Kidney (tissue), 14 donors: Measurements from ENCODE around the gene HOMER3. TPM values are rescaled to one million over a fixed set of nuclear protein-coding genes. Genes with fewer than 3 reads are reported as not detected.

Source experiments
- DNase-seq, 5 donors: peaks; one replicate each; pipeline ENCODE4 v3.0.0-alpha.2; 2013 to 2020
- FAIRE-seq: peaks from 2 replicates; lab custom pipeline; 2012; peaks lifted over from hg19 to GRCh38; lab: Jason Lieb, UNC
- H3K27ac ChIP-seq, 2 donors: one replicate each; pipeline ENCODE4 v1.7.0; 2013; ENCODE audit warnings: low read depth in 2 of 2, low read length in 2 of 2, inconsistent platforms in 1 of 2
- H3K27me3 ChIP-seq: one replicate; pipeline ENCODE4 v1.7.1; 2013; ENCODE audit warnings: low read length, inconsistent platforms; ENCODE audit not compliant: control insufficient read depth, insufficient read depth
- H3K36me3 ChIP-seq, 3 donors: one replicate each; pipeline versions ENCODE4 v1.7.0 to v1.7.1; 2013; ENCODE audit warnings: low read length in 3 of 3, control low read depth in 1 of 3, inconsistent platforms in 1 of 3; ENCODE audit not compliant: insufficient read depth in 3 of 3, control insufficient read depth in 2 of 3
- H3K4me1 ChIP-seq, 3 donors: one replicate each; pipeline versions ENCODE4 v1.7.0 to v1.7.1; 2013; ENCODE audit warnings: low read length in 3 of 3, inconsistent platforms in 1 of 3, low read depth in 1 of 3; ENCODE audit not compliant: control insufficient read depth in 2 of 3, insufficient read depth in 2 of 3
- H3K4me3 ChIP-seq, 3 donors: one replicate each; pipeline versions ENCODE4 v1.7.0 to v1.8.1; 2013; ENCODE audit warnings: low read length in 3 of 3, control low read depth in 1 of 3, inconsistent platforms in 1 of 3
- H3K9ac ChIP-seq, 3 donors: one replicate each; pipeline versions ENCODE4 v1.7.0 to v1.7.1; 2013; ENCODE audit warnings: low read length in 3 of 3, control low read depth in 1 of 3, inconsistent platforms in 1 of 3
- H3K9me3 ChIP-seq, 3 donors: one replicate each; pipeline versions ENCODE4 v1.7.0 to v1.7.1; 2013; ENCODE audit warnings: low read length in 3 of 3, control low read depth in 1 of 3, inconsistent platforms in 1 of 3; ENCODE audit not compliant: control insufficient read depth in 2 of 3, insufficient read depth in 1 of 3
- intact Hi-C: fragments of 100-400 bp; cut with DNase I; formaldehyde crosslinking; loops from one replicate; pipeline ENCODE4 v1.11.1; 2022
- polyA plus RNA-seq: library from polyadenylated mRNA; stranded (reverse); fragments of 350-450 nt; fragmentation: Illumina TruSeq; extraction: RNeasy Lipid Tissue Mini Kit (QIAGEN cat#74804); gene quantifications from one replicate; pipeline ENCODE4 v1.2.3, GENCODE V29; 2014; ENCODE audit warnings: low read depth, low replicate concordance; ENCODE audit not compliant: insufficient read depth
- total RNA-seq: library from RNA; stranded (reverse); fragmentation: NEBNext Ultra II Directional; extraction: Animal tissue kit (Norgen Biotek cat#: 25700); gene quantifications from one replicate; pipeline ENCODE4 v1.2.1, GENCODE V29; 2021
- TF ChIP-seq, protein P1 (sequence below): IDR thresholded peaks from 3 replicates; pipeline ENCODE4 v1.5.1; 2012; ENCODE audit warnings: mild to moderate bottlenecking, moderate library complexity, borderline replicate concordance; ENCODE audit not compliant: insufficient read depth; ENCODE audit errors: extremely low read depth
- donor health status: control.
- donor health status: control.
- donor health status: control.
- donor health status: control.
- donor health status: control.
- donor health status: DM: yes; HTN: yes; CAD: no.
- donor health status: Normal renal cell carcinoma (clear cell type).

Gene HOMER3
- total and polyA plus RNA-seq, 2 donors from 2014 or later: 34.3 to 53.1 TPM

DNA sequence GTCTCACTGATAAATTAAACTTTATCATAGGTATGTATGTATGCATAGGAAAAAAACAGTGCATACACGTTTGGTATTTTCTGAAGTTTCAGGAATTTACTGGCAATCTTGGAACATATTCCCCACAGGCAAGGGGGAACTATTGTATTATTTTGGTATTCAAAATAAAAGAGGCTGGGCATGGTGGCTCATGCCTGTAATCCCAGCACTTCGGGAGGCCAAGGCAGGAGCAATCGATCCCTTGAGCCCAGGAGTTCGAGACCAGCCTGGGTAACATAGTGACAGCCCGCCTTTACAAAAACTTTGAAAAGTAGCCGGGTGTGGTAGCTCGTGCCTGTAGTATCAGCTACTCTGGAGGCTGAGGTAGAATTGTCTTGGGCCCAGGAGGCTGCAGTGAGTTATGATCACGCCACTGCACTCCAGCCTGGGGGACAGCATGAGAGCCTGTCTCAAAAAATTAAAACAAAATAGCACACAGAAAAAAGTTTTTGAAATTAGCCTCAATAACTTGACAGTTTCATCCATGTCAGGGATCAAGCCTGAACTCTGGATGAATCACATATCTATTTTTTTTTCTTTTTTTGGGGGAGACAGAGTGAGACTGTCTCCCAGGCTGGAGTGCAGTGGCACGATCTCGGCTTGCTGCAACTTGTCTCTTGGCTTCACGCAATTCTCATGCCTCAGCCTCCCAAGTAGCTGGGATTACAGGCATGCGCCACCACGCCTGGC lies 29.1 kb upstream of the HOMER3 start:
- Histone ChIP-seq H3K27ac (peak overlapping the region in 1 of 2 donors; percentile 79), H3K27me3 (no peaks in the 10 kb centered on the region), H3K36me3 (no peaks in the 10 kb centered on the region), H3K9me3 (no peaks in the 10 kb centered on the region), H3K4me3 (no peak overlapping the region), H3K9ac (no peak overlapping the region), H3K4me1 (peaks cover 0 to 8% (median 5%) of the 10 kb centered on the region in 3 donors)
- DNase-seq (no peak), FAIRE-seq (no peak)
- intact Hi-C loops: no loop called here
- TF ChIP-seq, protein P1, sequence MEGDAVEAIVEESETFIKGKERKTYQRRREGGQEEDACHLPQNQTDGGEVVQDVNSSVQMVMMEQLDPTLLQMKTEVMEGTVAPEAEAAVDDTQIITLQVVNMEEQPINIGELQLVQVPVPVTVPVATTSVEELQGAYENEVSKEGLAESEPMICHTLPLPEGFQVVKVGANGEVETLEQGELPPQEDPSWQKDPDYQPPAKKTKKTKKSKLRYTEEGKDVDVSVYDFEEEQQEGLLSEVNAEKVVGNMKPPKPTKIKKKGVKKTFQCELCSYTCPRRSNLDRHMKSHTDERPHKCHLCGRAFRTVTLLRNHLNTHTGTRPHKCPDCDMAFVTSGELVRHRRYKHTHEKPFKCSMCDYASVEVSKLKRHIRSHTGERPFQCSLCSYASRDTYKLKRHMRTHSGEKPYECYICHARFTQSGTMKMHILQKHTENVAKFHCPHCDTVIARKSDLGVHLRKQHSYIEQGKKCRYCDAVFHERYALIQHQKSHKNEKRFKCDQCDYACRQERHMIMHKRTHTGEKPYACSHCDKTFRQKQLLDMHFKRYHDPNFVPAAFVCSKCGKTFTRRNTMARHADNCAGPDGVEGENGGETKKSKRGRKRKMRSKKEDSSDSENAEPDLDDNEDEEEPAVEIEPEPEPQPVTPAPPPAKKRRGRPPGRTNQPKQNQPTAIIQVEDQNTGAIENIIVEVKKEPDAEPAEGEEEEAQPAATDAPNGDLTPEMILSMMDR: no peak

- peak; percentile 77 to 92 (median 86) for DNase-seq
- intact Hi-C loops: no loop called here
- Histone ChIP-seq H3K27ac (peak overlapping the region; percentile 88 to 96), H3K4me1 (peaks cover 0 to 5% (median 3%) of the 10 kb centered on the region in 3 donors), H3K4me3 (no peak overlapping the region), H3K36me3 (no peaks in the 10 kb centered on the region), H3K9ac (peak overlapping the region in 2 of 3 donors; percentile 54 to 71), H3K27me3 (no peaks in the 10 kb centered on the region), H3K9me3 (no peaks in the 10 kb centered on the region)
- FAIRE-seq: peak; percentile 62
- TF ChIP-seq, protein P1: no peak
Measured at GRCh38 chr19:18967358-18968146, 26.5 kb upstream of the HOMER3 start.

GRCh38 chr19:18966307-18966706 lies 25.3 kb upstream of the HOMER3 start:
- H3K27ac ChIP-seq: peak overlapping the region; percentile 9 to 22
- no peaks in the 10 kb centered on the region for H3K36me3 ChIP-seq
- no peaks in the 10 kb centered on the region for H3K9me3 ChIP-seq
- H3K4me1 ChIP-seq: peaks cover 0 to 5% (median 3%) of the 10 kb centered on the region in 3 donors
- TF ChIP-seq, protein P1: no peak
- H3K4me3 ChIP-seq: no peak overlapping the region
- H3K27me3 ChIP-seq: no peaks in the 10 kb centered on the region
- intact Hi-C loops: no loop called here
- peak in 2 of 5 donors; percentile 48 to 60 for DNase-seq
- no peak overlapping the region for H3K9ac ChIP-seq
- no peak for FAIRE-seq
